CD8-positive, alpha-beta memory T cell (primary cell): Measurements from ENCODE around the gene ABCC8. TPM values are rescaled to one million over a fixed set of nuclear protein-coding genes. Genes with fewer than 3 reads are reported as not detected.

ENCODE experiments used
- CTCF ChIA-PET: fragments of 350-600 bp; sonication (Branson Sonifier 250); formaldehyde crosslinking; loops from one replicate; lab custom pipeline; 2021; ENCODE audit warnings: antibody characterized with exemption; lab: Charles Lee
- POLR2A ChIA-PET: fragments of 350-600 bp; sonication (Branson Sonifier 250); formaldehyde crosslinking; loops from one replicate; lab custom pipeline; 2021; ENCODE audit warnings: antibody characterized with exemption; lab: Charles Lee
- DNase-seq, 5 donors: peaks; one replicate each; pipeline versions ENCODE4 v3.0.0 to v3.0.0-alpha.2; 2020 to 2022; ENCODE audit warnings: mixed read lengths in 1 of 5
- H3K27ac ChIP-seq: one replicate; pipeline ENCODE4 v1.7.0; 2013; ENCODE audit warnings: low read depth, mild to moderate bottlenecking, low read length, moderate library complexity
- H3K27me3 ChIP-seq: 2 replicates; pipeline ENCODE4 v1.7.0; 2013; ENCODE audit warnings: low read length, mild to moderate bottlenecking; ENCODE audit not compliant: insufficient read depth, poor library complexity, severe bottlenecking
- H3K36me3 ChIP-seq: 2 replicates; pipeline ENCODE4 v1.7.0; 2013; ENCODE audit warnings: mild to moderate bottlenecking, low read length, moderate library complexity; ENCODE audit not compliant: insufficient read depth
- H3K4me1 ChIP-seq: 2 replicates; pipeline ENCODE4 v1.7.0; 2013; ENCODE audit warnings: mild to moderate bottlenecking, low read length, moderate library complexity; ENCODE audit not compliant: insufficient read depth
- H3K4me3 ChIP-seq: 2 replicates; pipeline ENCODE4 v1.7.0; 2013; ENCODE audit warnings: mild to moderate bottlenecking, low read length
- H3K9me3 ChIP-seq: 2 replicates; pipeline ENCODE4 v1.7.0; 2013; ENCODE audit warnings: mild to moderate bottlenecking, low read length
- H3K27ac Mint-ChIP-seq, 8 donors: one replicate each; pipeline ENCODE4 v1.8.0; 2020 to 2021; ENCODE audit warnings: mixed read lengths in 8 of 8, mild to moderate bottlenecking in 6 of 8, inconsistent platforms in 3 of 8, moderate library complexity in 3 of 8
- H3K27me3 Mint-ChIP-seq, 2 donors: one replicate each; pipeline ENCODE4 v1.8.0; 2020 to 2021; ENCODE audit warnings: mixed read lengths in 2 of 2, mild to moderate bottlenecking in 1 of 2, moderate library complexity in 1 of 2
- H3K36me3 Mint-ChIP-seq, 3 donors: one replicate each; pipeline ENCODE4 v1.8.0; 2020 to 2021; ENCODE audit warnings: mixed read lengths in 3 of 3, inconsistent platforms in 1 of 3, mild to moderate bottlenecking in 1 of 3
- H3K4me1 Mint-ChIP-seq, 3 donors: one replicate each; pipeline ENCODE4 v1.8.0; 2020 to 2021; ENCODE audit warnings: mixed read lengths in 3 of 3, inconsistent platforms in 1 of 3, mild to moderate bottlenecking in 1 of 3
- H3K4me3 Mint-ChIP-seq, 7 donors: one replicate each; pipeline ENCODE4 v1.8.0; 2020 to 2021; ENCODE audit warnings: mixed read lengths in 7 of 7, mild to moderate bottlenecking in 6 of 7, moderate library complexity in 4 of 7, inconsistent platforms in 2 of 7
- H3K9me3 Mint-ChIP-seq, 5 donors: one replicate each; pipeline ENCODE4 v1.8.0; 2020 to 2022; ENCODE audit warnings: mixed read lengths in 5 of 5, mild to moderate bottlenecking in 3 of 5, moderate library complexity in 2 of 5, inconsistent platforms in 1 of 5
- polyA plus RNA-seq: library from polyadenylated mRNA; unstranded; fragments of 300-500 nt; fragmentation: Illumina TruSeq; gene quantifications from one replicate; pipeline ENCODE4 v1.2.3, GENCODE V29; 2021
- total RNA-seq, 2 experiments: library from RNA; stranded (reverse); gene quantifications; one replicate each; pipeline ENCODE4 v1.2.3, GENCODE V29; 2021

ABCC8 gene
- total and polyA plus RNA-seq, 3 experiments from 2014 or later: not detected

- no peaks in the 10 kb centered on the region for H3K9me3 ChIP-seq
- Mint-ChIP-seq H3K36me3 (peaks cover 0 to 11% (median 5%) of the 10 kb centered on the region in 3 donors), H3K9me3 (peaks cover 0 to 5% (median 0%) of the 10 kb centered on the region in 5 donors), H3K4me1 (peaks cover 30 to 44% (median 31%) of the 10 kb centered on the region in 3 donors), H3K4me3 (peak overlapping the region; percentile 90 to 97 (median 93)), H3K27ac (peak overlapping the region; percentile 56 to 99 (median 94)), H3K27me3 (no peaks in the 10 kb centered on the region)
- H3K36me3 ChIP-seq: no peaks in the 10 kb centered on the region
- CTCF ChIA-PET: interaction anchor here (0.7 to 2.1 kb wide), 18 partner anchors 9 to 150 kb away, joined by 3 to 12 read pairs (median 3); partner anchors contain the start of gene KCNJ11
- H3K27me3 ChIP-seq: no peaks in the 10 kb centered on the region
- peak overlapping the region; percentile 54 for H3K4me3 ChIP-seq
- peak in 1 of 5 donors; percentile 10 for DNase-seq
- H3K27ac ChIP-seq: no peak overlapping the region
- POLR2A ChIA-PET: interaction anchor here (0.6 to 1.6 kb wide), 5 partner anchors 25 to 276 kb away, joined by 3 to 13 read pairs (median 5); partner anchors contain the start of genes NUCB2, PIK3C2A and RPS13
- peaks cover 15% of the 10 kb centered on the region for H3K4me1 ChIP-seq
These were observed 122.6 kb downstream of the ABCC8 start for GRCh38 chr11:17353821-17354600.

- POLR2A ChIA-PET: interaction anchor here (1.1 to 1.6 kb wide), 4 partner anchors 76 to 275 kb away, joined by 3 to 7 read pairs (median 5); partner anchors contain the start of genes NUCB2, PIK3C2A and RPS13
- H3K27ac ChIP-seq: peak overlapping the region; percentile 33
These were observed 123.5 kb downstream of the ABCC8 start for GRCh38 chr11:17352950-17353820.

GRCh38 chr11:17351510-17352176 lies 125.0 kb downstream of the ABCC8 start, which contains the start of gene NCR3LG1:
NCR3LG1 (plus strand) TSS chr11:17351800; CDS start chr11:17351970, 170 bp downstream.
- H3K9me3 Mint-ChIP-seq: peaks cover 0 to 5% (median 0%) of the 10 kb centered on the region in 5 donors
- no peaks in the 10 kb centered on the region for H3K27me3 Mint-ChIP-seq
- peaks cover 15% of the 10 kb centered on the region for H3K4me1 ChIP-seq
- peak; percentile 58 to 76 (median 71) for DNase-seq
- peaks cover 29 to 44% (median 30%) of the 10 kb centered on the region in 3 donors for H3K4me1 Mint-ChIP-seq
- H3K27ac Mint-ChIP-seq: peak within 1 kb of the TSS; percentile 71 to 99 (median 95)
- peak within 1 kb of the TSS; percentile 33 for H3K27ac ChIP-seq
- H3K36me3 Mint-ChIP-seq: peaks cover 0 to 9% (median 0%) of the 10 kb centered on the region in 3 donors
- peak within 1 kb of the TSS; percentile 90 to 97 (median 93) for H3K4me3 Mint-ChIP-seq
- CTCF ChIA-PET: interaction anchor here (0.7 kb wide), 2 partner anchors 76 to 279 kb away, joined by 3 read pairs; no protein-coding TSS in a partner anchor
- peak within 1 kb of the TSS; percentile 56 for H3K4me3 ChIP-seq
- no peaks in the 10 kb centered on the region for H3K9me3 ChIP-seq
- POLR2A ChIA-PET: interaction anchor here (0.6 to 0.8 kb wide), 5 partner anchors 22 to 1887 kb away, joined by 3 to 5 read pairs (median 3); partner anchors contain the start of gene PIK3C2A
- H3K27me3 ChIP-seq: no peaks in the 10 kb centered on the region
- H3K36me3 ChIP-seq: no peaks in the 10 kb centered on the region

More at GRCh38 chr11:17352950-17353820, 123.5 kb downstream of the ABCC8 start:
- peak; percentile 35 to 64 (median 60) for DNase-seq
- H3K4me3 ChIP-seq: peak overlapping the region; percentile 54
- Mint-ChIP-seq H3K4me3 (peak overlapping the region; percentile 90 to 97 (median 93)), H3K27ac (peak overlapping the region; percentile 67 to 99 (median 95)), H3K27me3 (no peaks in the 10 kb centered on the region), H3K9me3 (peaks cover 0 to 5% (median 0%) of the 10 kb centered on the region in 5 donors), H3K4me1 (peaks cover 29 to 44% (median 30%) of the 10 kb centered on the region in 3 donors), H3K36me3 (peaks cover 0 to 9% (median 4%) of the 10 kb centered on the region in 3 donors)
- H3K4me1 ChIP-seq: peaks cover 15% of the 10 kb centered on the region
- CTCF ChIA-PET: interaction anchor here (0.8 to 2.1 kb wide), 11 partner anchors 8 to 123 kb away, joined by 3 to 12 read pairs (median 3); partner anchors contain the start of gene KCNJ11
- no peaks in the 10 kb centered on the region for H3K27me3 ChIP-seq
- H3K9me3 ChIP-seq: no peaks in the 10 kb centered on the region
- no peaks in the 10 kb centered on the region for H3K36me3 ChIP-seq

GRCh38 chr11:17351172-17351509 lies 125.5 kb downstream of the ABCC8 start:
- peak overlapping the region; percentile 56 for H3K4me3 ChIP-seq
- DNase-seq: no peak
- peak overlapping the region; percentile 90 to 97 (median 93) for H3K4me3 Mint-ChIP-seq
- H3K36me3 Mint-ChIP-seq: peaks cover 0 to 9% (median 0%) of the 10 kb centered on the region in 3 donors
- H3K27me3 ChIP-seq: no peaks in the 10 kb centered on the region
- no peak overlapping the region for H3K27ac ChIP-seq
- no peaks in the 10 kb centered on the region for H3K9me3 ChIP-seq
- POLR2A ChIA-PET: no interaction called here
- no peaks in the 10 kb centered on the region for H3K27me3 Mint-ChIP-seq
- CTCF ChIA-PET: interaction anchor here (0.6 to 0.9 kb wide), 2 partner anchors 15 to 121 kb away, joined by 3 read pairs; no protein-coding TSS in a partner anchor
- H3K4me1 ChIP-seq: peaks cover 15% of the 10 kb centered on the region
- peaks cover 29 to 44% (median 30%) of the 10 kb centered on the region in 3 donors for H3K4me1 Mint-ChIP-seq
- H3K36me3 ChIP-seq: no peaks in the 10 kb centered on the region
- H3K9me3 Mint-ChIP-seq: peaks cover 0 to 5% (median 0%) of the 10 kb centered on the region in 5 donors
- H3K27ac Mint-ChIP-seq: peak overlapping the region; percentile 71 to 99 (median 94)

- no peak overlapping the region for H3K27ac ChIP-seq
- H3K9me3 Mint-ChIP-seq: peaks cover 0 to 5% (median 0%) of the 10 kb centered on the region in 5 donors
- DNase-seq: no peak
- POLR2A ChIA-PET: interaction anchor here (0.5 kb wide), 1 partner anchor 107 kb away, joined by 3 read pairs; no protein-coding TSS in a partner anchor
- peaks cover 0 to 9% (median 0%) of the 10 kb centered on the region in 3 donors for H3K36me3 Mint-ChIP-seq
- CTCF ChIA-PET: interaction anchor here (0.6 to 0.9 kb wide), 2 partner anchors 14 to 121 kb away, joined by 3 read pairs; no protein-coding TSS in a partner anchor
- H3K4me3 ChIP-seq: no peak overlapping the region
- peak overlapping the region; percentile 71 to 99 (median 94) for H3K27ac Mint-ChIP-seq
- H3K27me3 Mint-ChIP-seq: no peaks in the 10 kb centered on the region
- peaks cover 29 to 44% (median 30%) of the 10 kb centered on the region in 3 donors for H3K4me1 Mint-ChIP-seq
- H3K27me3 ChIP-seq: no peaks in the 10 kb centered on the region
- H3K9me3 ChIP-seq: no peaks in the 10 kb centered on the region
- H3K4me3 Mint-ChIP-seq: peak overlapping the region; percentile 90 to 97 (median 93)
- H3K4me1 ChIP-seq: peaks cover 15% of the 10 kb centered on the region
- H3K36me3 ChIP-seq: no peaks in the 10 kb centered on the region
These were observed 126.0 kb downstream of the ABCC8 start for GRCh38 chr11:17350455-17351171.

GRCh38 chr11:17347676-17348075 lies 129.0 kb downstream of the ABCC8 start:
- H3K27ac ChIP-seq: no peak overlapping the region
- H3K27me3 ChIP-seq: no peaks in the 10 kb centered on the region
- H3K4me3 Mint-ChIP-seq: no peak overlapping the region
- H3K36me3 Mint-ChIP-seq: peaks cover 0 to 9% (median 3%) of the 10 kb centered on the region in 3 donors
- H3K36me3 ChIP-seq: no peaks in the 10 kb centered on the region
- no peak overlapping the region for H3K4me3 ChIP-seq
- peaks cover 0 to 1% of the 10 kb centered on the region in 2 donors for H3K27me3 Mint-ChIP-seq
- CTCF ChIA-PET: interaction anchor here (0.7 kb wide), 1 partner anchor 1374 kb away, joined by 3 read pairs; no protein-coding TSS in a partner anchor
- H3K9me3 Mint-ChIP-seq: no peaks in the 10 kb centered on the region
- no peaks in the 10 kb centered on the region for H3K9me3 ChIP-seq
- DNase-seq: no peak
- H3K4me1 Mint-ChIP-seq: peaks cover 12 to 23% (median 13%) of the 10 kb centered on the region in 3 donors
- POLR2A ChIA-PET: interaction anchor here (0.5 to 0.7 kb wide), 2 partner anchors 72 to 270 kb away, joined by 5 to 12 read pairs; partner anchors contain the start of gene RPS13
- H3K27ac Mint-ChIP-seq: no peak overlapping the region
- H3K4me1 ChIP-seq: peaks cover 5% of the 10 kb centered on the region
